HUES64 (cell line): ENCODE data around the gene CRAMP1.
A peak's percentile ranks its signal among the peaks of the same experiment; 100 is the strongest.

Experiments
- H3K27ac ChIP-seq: 2 replicates; pipeline ENCODE4 v1.7.0; 2013; ENCODE audit warnings: low read depth, low read length, inconsistent platforms
- H3K27me3 ChIP-seq: 2 replicates; pipeline ENCODE4 v1.6.1; 2013; ENCODE audit warnings: mild to moderate bottlenecking, low read length; ENCODE audit not compliant: insufficient read depth
- H3K36me3 ChIP-seq: 2 replicates; pipeline ENCODE4 v1.6.1; 2013; ENCODE audit warnings: mild to moderate bottlenecking, low read length; ENCODE audit not compliant: insufficient read depth
- H3K4me1 ChIP-seq: 2 replicates; pipeline ENCODE4 v1.6.1; 2013; ENCODE audit warnings: mild to moderate bottlenecking, low read length, moderate library complexity; ENCODE audit not compliant: insufficient read depth
- H3K4me3 ChIP-seq: 2 replicates; pipeline ENCODE4 v1.5.1; 2013; ENCODE audit warnings: mild to moderate bottlenecking, low read length, moderate library complexity
- H3K9ac ChIP-seq: 2 replicates; pipeline ENCODE4 v1.6.1; 2013; ENCODE audit warnings: mild to moderate bottlenecking, low read depth, low read length
- H3K9me3 ChIP-seq: 2 replicates; pipeline ENCODE4 v1.6.1; 2013; ENCODE audit warnings: low read depth, low read length; ENCODE audit not compliant: insufficient read depth
- WGBS: fragments of 150-250, 120-280 bp; methylation state at CpG from one replicate; pipeline ENCODE4 v1.1.7; 2013; ENCODE audit warnings: missing lambda C conversion rate; 5-methylcytosine and 5-hydroxymethylcytosine counted together

Gene CRAMP1

DNA sequence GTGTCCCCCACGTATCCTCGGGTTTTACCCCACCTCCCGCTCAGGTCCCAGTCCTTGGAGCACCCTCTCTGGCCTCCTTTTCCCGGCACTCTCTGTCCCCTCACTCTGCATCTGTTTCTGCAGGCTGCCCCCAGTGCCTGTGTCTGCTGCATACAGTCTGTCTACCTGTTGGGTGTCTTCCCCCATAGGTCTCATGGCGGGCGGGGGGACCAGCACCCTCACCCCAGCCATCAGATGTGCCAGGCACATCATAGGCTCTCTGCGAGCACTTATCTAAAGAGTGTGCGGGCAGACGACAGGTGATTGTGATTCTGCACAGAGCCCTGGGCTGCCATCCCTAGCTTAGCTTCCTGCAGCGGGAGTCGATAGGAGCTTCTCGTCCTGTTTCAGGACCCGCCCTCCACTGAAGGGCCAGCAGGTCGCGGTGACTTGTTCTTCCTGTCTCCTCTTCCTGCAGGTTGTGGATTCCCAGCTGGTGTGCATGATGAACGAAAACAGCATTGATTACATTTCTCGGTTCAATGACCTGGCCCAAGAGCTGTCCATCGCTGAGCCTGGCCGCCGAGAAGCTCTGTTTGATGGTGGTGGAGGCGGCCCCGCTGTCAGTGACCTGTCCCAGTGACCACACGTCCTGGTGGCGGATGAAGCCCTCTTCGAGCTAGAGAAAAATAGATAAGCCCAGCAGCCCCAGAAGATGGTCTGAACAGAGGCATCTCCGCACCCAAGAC lies 61.4 kb downstream of the CRAMP1 start:
- Histone ChIP-seq H3K9me3 (no peaks in the 10 kb centered on the region), H3K9ac (no peak overlapping the region), H3K27ac (no peak overlapping the region), H3K4me1 (peaks cover 4% of the 10 kb centered on the region; the same call in 1 of the 2 replicates), H3K4me3 (no peak overlapping the region), H3K36me3 (peaks cover 76% of the 10 kb centered on the region), H3K27me3 (no peaks in the 10 kb centered on the region)
- 95% methylated on average over 26 of the region's 26 CpGs for WGBS

- Histone ChIP-seq H3K9me3 (no peaks in the 10 kb centered on the region), H3K36me3 (peaks cover 69% of the 10 kb centered on the region), H3K4me3 (no peak overlapping the region), H3K27me3 (no peaks in the 10 kb centered on the region), H3K4me1 (peaks cover 4% of the 10 kb centered on the region; the same call in 1 of the 2 replicates), H3K27ac (no peak overlapping the region), H3K9ac (no peak overlapping the region)
- 94% methylated on average over 7 of the region's 7 CpGs for WGBS
Observed at GRCh38 chr16:1674306-1674705, 62.1 kb downstream of the CRAMP1 start.

- peaks cover 9% of the 10 kb centered on the region for H3K4me1 ChIP-seq
- H3K9me3 ChIP-seq = no peaks in the 10 kb centered on the region
- no peaks in the 10 kb centered on the region for H3K27me3 ChIP-seq
- no peak overlapping the region for H3K9ac ChIP-seq
- H3K36me3 ChIP-seq = peaks cover 62% of the 10 kb centered on the region
- H3K27ac ChIP-seq = no peak overlapping the region
- WGBS = 92% methylated on average over 18 of the region's 19 CpGs
- H3K4me3 ChIP-seq = no peak overlapping the region
Observed at GRCh38 chr16:1674751-1675664, 62.8 kb downstream of the CRAMP1 start.

- H3K4me1 ChIP-seq = peaks cover 21% of the 10 kb centered on the region
- H3K9me3 ChIP-seq = no peaks in the 10 kb centered on the region
- no peak overlapping the region for H3K9ac ChIP-seq
- peaks cover 51% of the 10 kb centered on the region for H3K36me3 ChIP-seq
- H3K27ac ChIP-seq = no peak overlapping the region
- no peak overlapping the region for H3K4me3 ChIP-seq
- no peaks in the 10 kb centered on the region for H3K27me3 ChIP-seq
- WGBS = 91% methylated on average over 11 of the region's 12 CpGs
Observed at GRCh38 chr16:1676661-1677060, 64.5 kb downstream of the CRAMP1 start.

DNA sequence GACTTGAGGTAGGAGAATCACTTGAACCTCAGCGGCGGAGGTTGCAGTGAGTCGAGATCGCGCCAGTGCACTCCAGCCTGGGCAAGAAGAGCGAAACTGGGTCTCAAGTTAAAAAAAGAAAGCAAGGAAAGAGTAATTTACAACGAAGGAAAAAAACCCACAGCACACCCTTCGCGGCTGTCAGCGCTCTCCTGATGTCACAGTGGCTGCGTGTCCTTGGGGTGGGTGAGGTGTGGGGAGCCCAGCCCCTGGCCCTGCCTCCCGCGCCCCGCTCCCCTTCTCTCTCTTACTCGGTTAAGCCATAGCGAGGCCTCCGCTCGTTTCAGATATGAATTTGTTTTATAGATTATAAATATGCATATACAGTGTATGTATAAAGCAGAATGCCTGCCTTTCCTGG lies 65.2 kb downstream of the CRAMP1 start:
- peak overlapping the region; percentile 10 for H3K9ac ChIP-seq
- no peaks in the 10 kb centered on the region for H3K9me3 ChIP-seq
- H3K4me3 ChIP-seq = peak overlapping the region; percentile 97
- H3K36me3 ChIP-seq = peaks cover 44% of the 10 kb centered on the region
- 85% methylated on average over 11 of the region's 18 CpGs for WGBS
- H3K4me1 ChIP-seq = peaks cover 21% of the 10 kb centered on the region
- no peak overlapping the region for H3K27ac ChIP-seq
- no peaks in the 10 kb centered on the region for H3K27me3 ChIP-seq

- under 1% methylated on average over 79 of the region's 79 CpGs for WGBS
- Histone ChIP-seq H3K9me3 (no peaks in the 10 kb centered on the region), H3K36me3 (peaks cover 40% of the 10 kb centered on the region), H3K27ac (peak within 1 kb of the TSS; percentile 77), H3K27me3 (no peaks in the 10 kb centered on the region), H3K4me3 (peak within 1 kb of the TSS; percentile 97), H3K4me1 (peaks cover 21% of the 10 kb centered on the region), H3K9ac (peak within 1 kb of the TSS; percentile 97)
Observed at GRCh38 chr16:1677942-1678499, 65.9 kb downstream of the CRAMP1 start, which contains the start of gene JPT2. JPT2 (plus strand) TSS chr16:1678279; CDS start chr16:1678313, 34 bp downstream.

DNA sequence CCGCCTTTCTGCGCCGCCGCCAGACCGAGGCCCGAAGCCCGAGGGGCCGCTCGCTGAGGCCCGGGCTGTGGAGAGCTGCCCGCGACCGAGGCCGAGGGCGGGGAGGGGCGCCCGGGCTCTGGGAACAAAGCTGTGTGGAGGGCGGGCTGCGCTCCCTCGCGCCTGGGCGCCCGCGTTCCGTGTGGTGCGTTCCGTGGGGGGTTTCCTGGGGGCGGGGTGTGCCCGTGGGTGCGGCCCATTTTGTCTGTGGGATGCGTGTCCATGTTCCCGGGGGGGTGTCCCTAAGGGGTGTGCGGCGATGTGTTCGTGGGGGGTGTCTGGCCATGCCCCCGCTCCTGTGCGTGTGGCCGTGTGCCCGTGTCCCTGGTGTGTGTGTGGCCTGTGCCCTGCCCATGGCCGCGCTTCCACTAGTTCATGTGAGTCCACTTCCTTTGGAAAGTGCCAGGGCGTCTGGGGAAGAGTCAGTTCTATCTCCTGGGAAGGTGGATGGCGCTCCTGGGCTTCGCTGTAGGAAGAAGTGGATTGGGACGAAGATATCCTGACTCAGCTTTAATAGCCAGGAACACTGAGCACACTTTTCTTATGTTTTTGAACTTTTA lies 66.4 kb downstream of the CRAMP1 start:
- Histone ChIP-seq H3K27ac (peak overlapping the region; percentile 77), H3K27me3 (no peaks in the 10 kb centered on the region), H3K36me3 (peaks cover 40% of the 10 kb centered on the region), H3K4me3 (peak overlapping the region; percentile 97), H3K9me3 (no peaks in the 10 kb centered on the region), H3K9ac (peak overlapping the region; percentile 97), H3K4me1 (peaks cover 21% of the 10 kb centered on the region)
- WGBS = 1% methylated on average over 45 of the region's 45 CpGs

DNA sequence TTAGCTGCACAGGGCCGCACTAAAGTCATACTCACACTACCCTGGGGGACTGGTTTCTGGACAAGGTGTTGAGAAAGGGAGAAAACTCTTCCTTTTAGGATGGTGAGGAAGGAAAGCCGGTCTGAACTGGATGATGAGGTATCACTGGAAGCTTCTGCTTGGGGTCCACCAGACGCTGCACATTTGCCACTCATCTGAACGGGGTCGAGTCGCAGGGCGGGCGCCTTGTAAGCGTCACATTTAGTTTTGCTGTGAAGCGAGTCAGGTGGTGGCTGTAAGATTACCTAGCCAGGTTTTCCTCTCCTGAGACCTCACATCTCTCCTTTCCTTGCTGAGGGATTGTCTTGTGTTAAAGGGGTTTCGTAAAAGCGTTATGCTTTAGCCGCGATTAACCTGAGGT lies 68.2 kb downstream of the CRAMP1 start:
- H3K4me3 ChIP-seq = peak overlapping the region; percentile 97
- H3K36me3 ChIP-seq = peaks cover 40% of the 10 kb centered on the region
- H3K9ac ChIP-seq = 0 out of 2 replicates have a peak overlapping the region, but pooled peaks have one; percentile 15
- WGBS = 93% methylated on average over 12 of the region's 14 CpGs
- no peaks in the 10 kb centered on the region for H3K9me3 ChIP-seq
- no peak overlapping the region for H3K27ac ChIP-seq
- H3K4me1 ChIP-seq = peaks cover 21% of the 10 kb centered on the region
- H3K27me3 ChIP-seq = no peaks in the 10 kb centered on the region

- Histone ChIP-seq H3K27ac (no peak overlapping the region), H3K9me3 (no peaks in the 10 kb centered on the region), H3K9ac (0 out of 2 replicates have a peak overlapping the region, but pooled peaks have one; percentile 15), H3K4me3 (no peak overlapping the region), H3K36me3 (peaks cover 39% of the 10 kb centered on the region), H3K27me3 (no peaks in the 10 kb centered on the region), H3K4me1 (peaks cover 21% of the 10 kb centered on the region)
- 95% methylated on average over 9 of the region's 10 CpGs for WGBS
Observed at GRCh38 chr16:1681032-1681431, 68.9 kb downstream of the CRAMP1 start.

DNA sequence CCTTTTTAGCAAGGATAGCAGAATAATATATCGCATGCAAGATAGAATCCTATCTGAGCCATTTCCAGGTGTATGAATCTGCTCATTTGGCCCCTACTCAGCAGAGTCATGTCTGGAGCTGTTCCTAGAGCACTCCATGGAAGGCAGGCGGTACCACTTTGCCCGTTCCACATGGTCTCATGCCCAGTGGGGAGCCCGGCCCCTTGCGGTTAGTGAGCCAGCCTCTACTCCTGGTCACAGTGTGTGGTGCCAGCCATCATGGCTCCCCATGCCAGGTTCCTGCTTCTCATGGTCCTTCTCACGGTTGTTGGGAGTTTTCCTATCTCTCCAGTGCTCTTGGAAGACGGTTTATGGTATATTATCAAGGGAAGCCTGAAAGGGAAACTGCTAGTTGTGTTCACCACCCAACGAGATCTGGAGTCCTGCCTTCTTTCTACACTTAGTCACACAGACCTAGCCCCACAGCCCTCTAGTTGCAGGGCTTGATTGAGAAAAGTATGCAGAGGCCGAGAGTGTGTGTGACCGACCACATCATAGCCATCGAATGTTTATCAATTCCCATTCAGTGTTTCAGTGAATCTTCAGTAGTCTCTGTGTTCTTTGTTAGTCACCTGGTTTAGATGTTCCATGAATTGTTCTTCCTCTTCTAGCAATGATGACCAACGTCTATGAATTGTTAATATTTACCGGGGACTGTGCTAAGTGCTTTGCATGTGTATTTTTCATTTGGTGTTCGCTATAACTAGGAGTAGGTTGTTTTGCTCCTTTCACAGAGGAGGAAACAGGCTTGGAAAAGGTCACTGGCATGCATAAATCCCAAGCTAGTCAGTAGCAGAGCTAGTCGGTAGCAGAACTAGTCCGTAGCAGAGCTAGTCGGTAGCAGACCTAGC lies 75.5 kb downstream of the CRAMP1 start:
- Histone ChIP-seq H3K36me3 (peaks cover 93% of the 10 kb centered on the region), H3K9ac (no peak overlapping the region)

More for the DNA sequence above, 75.5 kb downstream of the CRAMP1 start:
- Histone ChIP-seq H3K27ac (no peak overlapping the region), H3K4me1 (peaks cover 6% of the 10 kb centered on the region; the same call in 1 of the 2 replicates), H3K9me3 (no peaks in the 10 kb centered on the region), H3K4me3 (no peak overlapping the region), H3K27me3 (no peaks in the 10 kb centered on the region)
- 94% methylated on average over 17 of the region's 17 CpGs for WGBS
